ENCODE measurements around the gene FBXL2.

DNA sequence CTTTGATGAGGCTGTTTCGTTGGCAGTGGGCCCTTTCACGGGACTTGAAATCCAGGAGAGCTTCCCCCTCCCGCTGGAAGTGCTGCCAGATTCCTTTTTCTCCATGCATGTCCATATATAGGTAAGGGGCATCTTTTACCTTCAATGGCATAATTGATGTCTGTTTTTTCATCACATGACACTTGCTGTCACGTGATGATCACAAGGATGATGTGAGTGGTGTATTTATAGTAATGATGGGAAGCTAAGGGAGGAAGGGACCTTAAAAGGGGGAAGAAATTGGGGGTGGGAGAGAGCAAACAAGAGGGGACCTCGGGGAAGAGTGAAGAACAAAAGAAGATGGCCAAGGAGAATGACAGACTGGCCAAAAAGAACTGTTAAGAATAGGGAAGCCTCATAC, 47.3 kb upstream of the FBXL2 start:
- TF ChIP-seq, protein P1, sequence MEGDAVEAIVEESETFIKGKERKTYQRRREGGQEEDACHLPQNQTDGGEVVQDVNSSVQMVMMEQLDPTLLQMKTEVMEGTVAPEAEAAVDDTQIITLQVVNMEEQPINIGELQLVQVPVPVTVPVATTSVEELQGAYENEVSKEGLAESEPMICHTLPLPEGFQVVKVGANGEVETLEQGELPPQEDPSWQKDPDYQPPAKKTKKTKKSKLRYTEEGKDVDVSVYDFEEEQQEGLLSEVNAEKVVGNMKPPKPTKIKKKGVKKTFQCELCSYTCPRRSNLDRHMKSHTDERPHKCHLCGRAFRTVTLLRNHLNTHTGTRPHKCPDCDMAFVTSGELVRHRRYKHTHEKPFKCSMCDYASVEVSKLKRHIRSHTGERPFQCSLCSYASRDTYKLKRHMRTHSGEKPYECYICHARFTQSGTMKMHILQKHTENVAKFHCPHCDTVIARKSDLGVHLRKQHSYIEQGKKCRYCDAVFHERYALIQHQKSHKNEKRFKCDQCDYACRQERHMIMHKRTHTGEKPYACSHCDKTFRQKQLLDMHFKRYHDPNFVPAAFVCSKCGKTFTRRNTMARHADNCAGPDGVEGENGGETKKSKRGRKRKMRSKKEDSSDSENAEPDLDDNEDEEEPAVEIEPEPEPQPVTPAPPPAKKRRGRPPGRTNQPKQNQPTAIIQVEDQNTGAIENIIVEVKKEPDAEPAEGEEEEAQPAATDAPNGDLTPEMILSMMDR (tag by site-specific recombination; IDR thresholded peaks at IDR 0.05), result no peak
- no peak for TF ChIP-seq ZBTB7A (tag by site-specific recombination; IDR thresholded peaks at IDR 0.05; ENCODE audit: low read depth)
- TF ChIP-seq ZNF274 (IDR thresholded peaks at IDR 0.05; ENCODE audit: low read length), result no peak
- no peak for TF ChIP-seq ZNF274 (tag by site-specific recombination; IDR thresholded peaks at IDR 0.05; ENCODE audit: borderline replicate concordance)
- TF ChIP-seq, protein P2, sequence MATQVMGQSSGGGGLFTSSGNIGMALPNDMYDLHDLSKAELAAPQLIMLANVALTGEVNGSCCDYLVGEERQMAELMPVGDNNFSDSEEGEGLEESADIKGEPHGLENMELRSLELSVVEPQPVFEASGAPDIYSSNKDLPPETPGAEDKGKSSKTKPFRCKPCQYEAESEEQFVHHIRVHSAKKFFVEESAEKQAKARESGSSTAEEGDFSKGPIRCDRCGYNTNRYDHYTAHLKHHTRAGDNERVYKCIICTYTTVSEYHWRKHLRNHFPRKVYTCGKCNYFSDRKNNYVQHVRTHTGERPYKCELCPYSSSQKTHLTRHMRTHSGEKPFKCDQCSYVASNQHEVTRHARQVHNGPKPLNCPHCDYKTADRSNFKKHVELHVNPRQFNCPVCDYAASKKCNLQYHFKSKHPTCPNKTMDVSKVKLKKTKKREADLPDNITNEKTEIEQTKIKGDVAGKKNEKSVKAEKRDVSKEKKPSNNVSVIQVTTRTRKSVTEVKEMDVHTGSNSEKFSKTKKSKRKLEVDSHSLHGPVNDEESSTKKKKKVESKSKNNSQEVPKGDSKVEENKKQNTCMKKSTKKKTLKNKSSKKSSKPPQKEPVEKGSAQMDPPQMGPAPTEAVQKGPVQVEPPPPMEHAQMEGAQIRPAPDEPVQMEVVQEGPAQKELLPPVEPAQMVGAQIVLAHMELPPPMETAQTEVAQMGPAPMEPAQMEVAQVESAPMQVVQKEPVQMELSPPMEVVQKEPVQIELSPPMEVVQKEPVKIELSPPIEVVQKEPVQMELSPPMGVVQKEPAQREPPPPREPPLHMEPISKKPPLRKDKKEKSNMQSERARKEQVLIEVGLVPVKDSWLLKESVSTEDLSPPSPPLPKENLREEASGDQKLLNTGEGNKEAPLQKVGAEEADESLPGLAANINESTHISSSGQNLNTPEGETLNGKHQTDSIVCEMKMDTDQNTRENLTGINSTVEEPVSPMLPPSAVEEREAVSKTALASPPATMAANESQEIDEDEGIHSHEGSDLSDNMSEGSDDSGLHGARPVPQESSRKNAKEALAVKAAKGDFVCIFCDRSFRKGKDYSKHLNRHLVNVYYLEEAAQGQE (tag by site-specific recombination; IDR thresholded peaks at IDR 0.05), result no peak
- TF ChIP-seq, protein P3, sequence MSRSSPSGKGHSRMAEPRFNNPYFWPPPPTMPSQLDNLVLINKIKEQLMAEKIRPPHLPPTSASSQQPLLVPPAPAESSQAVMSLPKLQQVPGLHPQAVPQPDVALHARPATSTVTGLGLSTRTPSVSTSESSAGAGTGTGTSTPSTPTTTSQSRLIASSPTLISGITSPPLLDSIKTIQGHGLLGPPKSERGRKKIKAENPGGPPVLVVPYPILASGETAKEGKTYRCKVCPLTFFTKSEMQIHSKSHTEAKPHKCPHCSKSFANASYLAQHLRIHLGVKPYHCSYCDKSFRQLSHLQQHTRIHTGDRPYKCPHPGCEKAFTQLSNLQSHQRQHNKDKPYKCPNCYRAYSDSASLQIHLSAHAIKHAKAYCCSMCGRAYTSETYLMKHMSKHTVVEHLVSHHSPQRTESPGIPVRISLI (tag by site-specific recombination; IDR thresholded peaks at IDR 0.05), result no peak
- no peak for TF ChIP-seq ZNF530 (tag by site-specific recombination; IDR thresholded peaks at IDR 0.05; ENCODE audit: low read depth)
- no peak for TF ChIP-seq ZNF311 (tag by site-specific recombination; IDR thresholded peaks at IDR 0.05; ENCODE audit: borderline replicate concordance)
- TF ChIP-seq MYNN (tag by site-specific recombination; IDR thresholded peaks at IDR 0.05; ENCODE audit: borderline replicate concordance), result no peak
- TF ChIP-seq, protein P4, sequence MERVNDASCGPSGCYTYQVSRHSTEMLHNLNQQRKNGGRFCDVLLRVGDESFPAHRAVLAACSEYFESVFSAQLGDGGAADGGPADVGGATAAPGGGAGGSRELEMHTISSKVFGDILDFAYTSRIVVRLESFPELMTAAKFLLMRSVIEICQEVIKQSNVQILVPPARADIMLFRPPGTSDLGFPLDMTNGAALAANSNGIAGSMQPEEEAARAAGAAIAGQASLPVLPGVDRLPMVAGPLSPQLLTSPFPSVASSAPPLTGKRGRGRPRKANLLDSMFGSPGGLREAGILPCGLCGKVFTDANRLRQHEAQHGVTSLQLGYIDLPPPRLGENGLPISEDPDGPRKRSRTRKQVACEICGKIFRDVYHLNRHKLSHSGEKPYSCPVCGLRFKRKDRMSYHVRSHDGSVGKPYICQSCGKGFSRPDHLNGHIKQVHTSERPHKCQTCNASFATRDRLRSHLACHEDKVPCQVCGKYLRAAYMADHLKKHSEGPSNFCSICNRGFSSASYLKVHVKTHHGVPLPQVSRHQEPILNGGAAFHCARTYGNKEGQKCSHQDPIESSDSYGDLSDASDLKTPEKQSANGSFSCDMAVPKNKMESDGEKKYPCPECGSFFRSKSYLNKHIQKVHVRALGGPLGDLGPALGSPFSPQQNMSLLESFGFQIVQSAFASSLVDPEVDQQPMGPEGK (tag by site-specific recombination; IDR thresholded peaks at IDR 0.05), result no peak
- no peak for TF ChIP-seq ZNF37A (tag by site-specific recombination; IDR thresholded peaks at IDR 0.05)
